GM18867 (cell line): ENCODE measurements around the gene NECTIN4.
"Not testable (repeated sequence)": the region's sequence is repeated elsewhere in the genome, so short reads cannot be mapped to it uniquely, and the experiment has no call there.

Source experiments
- ATAC-seq: cut with Tn5 transposase; IDR thresholded peaks from one replicate; pipeline ENCODE4 v1.9.1; 2021; ENCODE audit warnings: mild to moderate bottlenecking, moderate library complexity; ENCODE audit not compliant: unreplicated experiment

Gene NECTIN4

DNA sequence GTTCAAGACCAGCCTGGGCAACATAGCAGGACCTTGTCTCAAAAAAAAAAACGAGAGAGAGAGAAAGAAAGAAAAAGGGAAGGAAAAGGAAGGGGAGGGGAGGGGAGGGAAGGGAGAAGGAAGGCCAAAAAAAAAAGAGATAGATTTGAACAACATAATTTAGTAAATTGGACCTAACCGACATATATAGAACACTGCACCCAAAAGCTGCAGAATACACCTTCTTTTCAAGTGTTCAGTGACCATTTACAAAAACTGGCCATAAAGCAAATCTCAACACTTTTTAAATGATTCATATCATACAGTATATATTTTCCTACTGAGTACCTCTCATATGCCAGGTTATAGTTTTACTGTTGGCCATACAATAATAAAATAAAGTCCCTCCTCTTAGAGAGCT, 57.5 kb downstream of the NECTIN4 start:
- no peak for ATAC-seq

DNA sequence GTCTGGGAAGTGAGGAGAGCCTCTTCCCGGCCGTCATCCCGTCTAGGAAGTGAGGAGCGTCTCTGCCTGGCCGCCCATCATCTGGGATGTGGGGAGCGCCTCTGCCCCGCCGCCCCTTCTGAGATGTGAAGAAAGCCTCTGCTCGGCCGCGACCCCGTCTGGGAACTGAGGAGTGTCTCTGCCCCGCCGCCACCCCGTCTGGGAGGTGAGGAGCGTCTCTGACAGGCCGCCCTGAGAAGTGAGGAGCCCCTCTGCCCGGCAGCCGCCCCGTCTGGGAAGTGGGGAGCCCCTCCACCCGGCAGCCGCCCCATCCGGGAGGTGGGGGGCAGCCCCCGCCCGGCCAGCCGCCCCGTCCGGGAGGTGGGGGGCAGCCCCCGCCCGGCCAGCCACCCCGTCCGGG, 59.9 kb downstream of the NECTIN4 start:
- not testable (repeated sequence) for ATAC-seq

DNA sequence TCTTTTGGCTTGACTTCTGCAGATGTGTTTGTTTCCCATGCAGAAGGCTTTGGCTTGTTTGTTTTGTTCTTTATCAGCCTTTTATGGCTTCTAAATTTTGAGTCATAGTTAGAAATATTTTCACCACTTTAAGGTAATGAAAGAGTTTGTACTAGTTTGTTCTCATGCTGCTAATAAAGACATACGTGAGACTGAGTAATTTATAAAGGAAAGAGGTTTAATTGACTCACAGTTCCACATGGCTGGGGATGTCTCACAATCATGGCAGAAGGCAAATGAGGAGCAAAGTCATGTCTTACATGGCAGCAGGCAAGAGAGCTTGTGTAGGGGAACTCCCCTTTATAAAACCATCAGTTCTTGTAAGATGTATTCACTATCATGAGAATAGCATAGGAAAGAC, 62.4 kb downstream of the NECTIN4 start:
- ATAC-seq: not testable (repeated sequence)

DNA sequence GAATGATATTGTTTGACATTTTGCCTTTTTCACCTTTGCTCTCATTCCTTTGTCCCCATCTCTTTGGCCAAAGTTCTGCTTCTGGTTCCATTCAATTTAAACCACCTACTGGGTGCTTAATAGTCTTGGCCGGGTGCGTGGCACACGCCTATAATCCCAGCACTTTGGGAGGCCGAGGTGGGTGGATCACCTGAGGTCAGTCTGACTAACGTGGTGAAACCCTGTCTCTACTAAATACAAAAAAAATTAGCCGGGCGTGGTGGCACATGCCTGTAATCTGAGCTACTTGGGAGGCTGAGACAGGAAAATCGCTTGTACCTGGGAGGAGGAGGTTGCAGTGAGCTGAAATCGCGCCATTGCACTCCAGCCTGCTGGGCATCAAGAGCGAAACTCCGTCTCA, 66.9 kb downstream of the NECTIN4 start:
- ATAC-seq: not testable (repeated sequence)

DNA sequence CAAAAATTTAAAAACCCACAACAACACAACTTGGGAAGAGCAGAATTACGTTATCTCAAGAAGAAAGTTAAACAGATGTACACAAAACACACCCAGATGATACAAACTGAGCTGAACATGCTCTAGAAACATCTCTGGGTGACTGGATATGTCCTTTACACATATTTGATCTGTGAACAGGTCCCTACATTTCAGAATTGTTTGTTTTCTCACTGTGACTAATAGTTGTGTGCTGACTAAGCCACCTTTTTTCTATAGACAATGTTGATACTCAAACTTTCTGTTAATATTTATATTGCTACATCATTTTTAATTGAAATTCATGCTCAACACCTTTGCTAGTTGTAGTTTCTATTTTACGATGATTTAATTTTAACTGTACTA, 67.4 kb downstream of the NECTIN4 start:
- no peak for ATAC-seq

DNA sequence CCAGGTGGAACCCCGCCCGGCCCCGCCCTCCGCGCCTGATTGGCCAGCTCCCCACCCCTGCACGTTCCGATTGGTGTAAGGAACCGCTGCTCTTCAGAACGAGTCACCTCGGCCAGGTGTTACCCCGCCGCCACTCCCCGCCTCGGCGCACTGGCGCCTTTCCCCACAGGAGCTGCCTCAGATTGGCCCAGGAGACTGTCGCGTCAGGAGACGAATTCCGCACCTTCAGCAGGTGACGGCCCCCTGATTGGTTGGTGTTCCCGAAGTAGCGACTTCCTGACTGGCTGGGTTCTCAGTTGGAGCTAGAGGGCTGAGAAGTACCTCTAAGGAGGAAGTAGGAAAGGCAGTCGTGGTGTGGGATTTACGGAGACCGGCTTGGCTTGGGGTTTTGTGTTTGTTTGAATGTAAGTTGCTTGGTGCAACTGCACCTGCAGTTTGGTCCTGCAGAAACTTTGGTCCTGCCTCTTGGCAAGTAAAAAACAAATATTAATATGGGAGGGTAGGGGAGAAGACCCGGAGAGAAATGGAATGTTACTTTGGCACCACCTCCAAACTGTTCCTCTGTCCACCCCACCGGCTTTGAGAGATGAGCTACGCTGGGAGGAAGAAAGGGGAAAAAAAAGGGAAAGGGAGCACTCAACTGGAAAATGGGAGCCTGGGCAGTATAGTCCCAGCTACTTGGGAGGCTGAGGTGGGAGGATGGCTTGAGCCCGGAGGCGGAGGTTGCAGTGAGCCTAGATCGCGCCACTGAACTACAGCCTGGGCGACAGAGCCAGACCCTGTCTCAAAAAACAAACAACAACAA, 68.0 kb downstream of the NECTIN4 start:
- ATAC-seq: peak; percentile 93
